SK-N-SH treated with all-trans-retinoic acid at 6 μM for 48 hours (cell line): ENCODE results near the gene ZBTB43.

Experiments used
- POU6F1 ChIP-seq: fragments of 250-450 bp; sonication (Bioruptor Pico); IDR thresholded peaks from 2 replicates; pipeline ENCODE4 v1.8.0; 2021; ENCODE audit warnings: low read depth, mild to moderate bottlenecking, moderate library complexity, borderline replicate concordance
- RARB ChIP-seq: fragments of 250-450 bp; sonication (Bioruptor Pico); IDR thresholded peaks from 2 replicates; pipeline ENCODE4 v1.8.0; 2021; ENCODE audit warnings: mild to moderate bottlenecking, moderate library complexity

- TF ChIP-seq RARB (CRISPR knock-in tag) (no peak), POU6F1 (CRISPR knock-in tag) (no peak)
Observed at GRCh38 chr9:126869368-126869767, 64.5 kb downstream of the ZBTB43 start.
